ENCODE data around the gene FLAD1.

FLAD1 gene

GRCh38 chr1:155030899-155031298 is 47.8 kb downstream of the FLAD1 start:
- H3K9ac ChIP-seq (ENCODE audit: low read depth, low read length, poor library complexity, severe bottlenecking) = no peak overlapping the region
- H3K36me3 ChIP-seq (ENCODE audit: insufficient read depth, low read length) = no peaks in the 10 kb centered on the region
- H3K9me2 ChIP-seq (replicated peaks; ENCODE audit: low read depth, low read length) = no peaks in the 10 kb centered on the region
- no peaks in the 10 kb centered on the region for H3F3A ChIP-seq (ENCODE audit: low read depth)
- no peak overlapping the region for H3K4me3 ChIP-seq (ENCODE audit: low read length, poor library complexity, severe bottlenecking)
- no peaks in the 10 kb centered on the region for H3K79me2 ChIP-seq (ENCODE audit: insufficient read depth, low read length)
- no peaks in the 10 kb centered on the region for H3K4me1 ChIP-seq (ENCODE audit: insufficient read depth, low read length, poor library complexity, severe bottlenecking)
- H3K27me3 ChIP-seq (ENCODE audit: insufficient read depth, low read length, poor library complexity, severe bottlenecking) = no peaks in the 10 kb centered on the region
- H3K9me3 ChIP-seq (ENCODE audit: insufficient read depth, low read depth, low read length) = no peaks in the 10 kb centered on the region
- no peak overlapping the region for H3K4me2 ChIP-seq (ENCODE audit: low read depth, low read length, poor library complexity, severe bottlenecking)
- TF ChIP-seq CTCF (conservative IDR thresholded peaks at IDR 0.05; ENCODE audit: low read length) (no peak), EZH2phosphoT487 (IDR thresholded peaks at IDR 0.05; ENCODE audit: borderline replicate concordance) (no peak)
- no peaks in the 10 kb centered on the region for H4K20me1 ChIP-seq (ENCODE audit: insufficient read depth, low read length, poor library complexity, severe bottlenecking)
- no peak overlapping the region for H2AFZ ChIP-seq (ENCODE audit: low read length)

- TF ChIP-seq CTCF (conservative IDR thresholded peaks at IDR 0.05; ENCODE audit: low read length) = no peak
- TF ChIP-seq EZH2phosphoT487 (IDR thresholded peaks at IDR 0.05; ENCODE audit: borderline replicate concordance) = no peak
- no peak overlapping the region for H3K4me3 ChIP-seq (ENCODE audit: low read length, poor library complexity, severe bottlenecking)
Measured at GRCh38 chr1:155032886-155033285, 49.7 kb downstream of the FLAD1 start.

GRCh38 chr1:155033524-155033923 is 50.4 kb downstream of the FLAD1 start, which contains the start of the genes DCST1 and DCST2:
Gene DCST1, plus strand, starts transcription at chr1:155033824. Its CDS starts 213 bp downstream, at chr1:155034037.
Gene DCST2, minus strand, starts transcription at chr1:155033781. Its CDS starts 80 bp downstream, at chr1:155033701.
- no peaks in the 10 kb centered on the region for H3K9me2 ChIP-seq (replicated peaks; ENCODE audit: low read depth, low read length)
- no peaks in the 10 kb centered on the region for H3K9me3 ChIP-seq (ENCODE audit: insufficient read depth, low read depth, low read length)
- H3K36me3 ChIP-seq (ENCODE audit: insufficient read depth, low read length) = no peaks in the 10 kb centered on the region
- H3K4me1 ChIP-seq (ENCODE audit: insufficient read depth, low read length, poor library complexity, severe bottlenecking) = no peaks in the 10 kb centered on the region
- no peak within 1 kb of the TSS for H3K9ac ChIP-seq (ENCODE audit: low read depth, low read length, poor library complexity, severe bottlenecking)
- H3K4me2 ChIP-seq (ENCODE audit: low read depth, low read length, poor library complexity, severe bottlenecking) = no peak within 1 kb of the TSS
- H3K27me3 ChIP-seq (ENCODE audit: insufficient read depth, low read length, poor library complexity, severe bottlenecking) = no peaks in the 10 kb centered on the region
- H3K4me3 ChIP-seq (ENCODE audit: low read length, poor library complexity, severe bottlenecking) = no peak within 1 kb of the TSS
- TF ChIP-seq EZH2phosphoT487 (IDR thresholded peaks at IDR 0.05; ENCODE audit: borderline replicate concordance) (no peak), CTCF (conservative IDR thresholded peaks at IDR 0.05; ENCODE audit: low read length) (no peak)
- no peaks in the 10 kb centered on the region for H3F3A ChIP-seq (ENCODE audit: low read depth)
- no peaks in the 10 kb centered on the region for H4K20me1 ChIP-seq (ENCODE audit: insufficient read depth, low read length, poor library complexity, severe bottlenecking)
- no peaks in the 10 kb centered on the region for H3K79me2 ChIP-seq (ENCODE audit: insufficient read depth, low read length)
- no peak within 1 kb of the TSS for H2AFZ ChIP-seq (ENCODE audit: low read length)

More at GRCh38 chr1:155032886-155033285, 49.7 kb downstream of the FLAD1 start:
- H3K27me3 ChIP-seq (ENCODE audit: insufficient read depth, low read length, poor library complexity, severe bottlenecking) = no peaks in the 10 kb centered on the region
- H3K36me3 ChIP-seq (ENCODE audit: insufficient read depth, low read length) = no peaks in the 10 kb centered on the region
- H2AFZ ChIP-seq (ENCODE audit: low read length) = no peak overlapping the region
- no peaks in the 10 kb centered on the region for H3K79me2 ChIP-seq (ENCODE audit: insufficient read depth, low read length)
- H4K20me1 ChIP-seq (ENCODE audit: insufficient read depth, low read length, poor library complexity, severe bottlenecking) = no peaks in the 10 kb centered on the region
- H3K4me2 ChIP-seq (ENCODE audit: low read depth, low read length, poor library complexity, severe bottlenecking) = no peak overlapping the region
- H3F3A ChIP-seq (ENCODE audit: low read depth) = no peaks in the 10 kb centered on the region
- no peaks in the 10 kb centered on the region for H3K9me2 ChIP-seq (replicated peaks; ENCODE audit: low read depth, low read length)
- no peak overlapping the region for H3K9ac ChIP-seq (ENCODE audit: low read depth, low read length, poor library complexity, severe bottlenecking)
- H3K4me1 ChIP-seq (ENCODE audit: insufficient read depth, low read length, poor library complexity, severe bottlenecking) = no peaks in the 10 kb centered on the region
- H3K9me3 ChIP-seq (ENCODE audit: insufficient read depth, low read depth, low read length) = no peaks in the 10 kb centered on the region
